Measurements from ENCODE around the gene USP31. TPM values are rescaled to one million over a fixed set of nuclear protein-coding genes. Genes with fewer than 3 reads are reported as not detected.

USP31 gene
- total and polyA plus RNA-seq, 2 of the 13 experiments (the other 11 are each of a cell fraction or from before 2014, with no cell fraction given): 22.5 to 23.3 TPM

DNA sequence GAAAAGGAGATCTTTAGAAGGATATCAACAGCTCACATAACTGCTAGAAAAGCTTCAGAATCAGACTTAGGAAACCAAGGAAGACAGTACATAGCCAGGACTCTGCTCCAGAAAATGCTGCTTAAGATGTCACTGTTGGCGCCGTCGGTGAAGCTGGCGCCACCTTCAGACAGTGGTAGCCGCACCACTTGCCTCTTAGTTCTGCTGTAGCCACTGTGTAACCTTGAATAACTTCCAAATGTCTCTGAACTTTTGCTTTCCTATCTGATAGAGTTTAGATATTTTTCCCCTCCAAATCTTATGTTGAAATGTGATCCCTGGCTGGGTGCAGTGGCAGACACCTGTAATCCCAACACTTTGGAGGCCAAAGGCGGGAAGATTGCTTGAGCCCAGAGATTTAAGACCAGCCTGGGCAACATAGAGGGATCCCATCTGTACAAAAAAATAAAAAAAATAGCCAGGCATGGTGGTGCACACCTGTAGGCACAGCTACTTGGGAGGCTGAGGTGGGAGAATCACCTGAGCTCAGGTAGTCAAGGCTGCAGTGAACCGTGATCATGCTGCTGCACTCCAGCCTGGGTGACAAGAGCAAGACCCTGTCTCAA is 6.3 kb upstream of the USP31 start (continued):
- TF ChIP-seq NFE2L1 (CRISPR knock-in tag; IDR thresholded peaks at IDR 0.05; ENCODE audit: borderline replicate concordance): no peak
- 0 out of 2 replicates have a peak, but pooled peaks have one; percentile 10 for TF ChIP-seq RAD21 (CRISPR knock-in tag; IDR thresholded peaks at IDR 0.05)
- TF ChIP-seq ZSCAN22 (CRISPR knock-in tag; IDR thresholded peaks at IDR 0.05): 0 out of 2 replicates have a peak, but pooled peaks have one; percentile 73
- peak; percentile 32; the same call in 1 of the 2 replicates for TF ChIP-seq ZNF501 (CRISPR knock-in tag; IDR thresholded peaks at IDR 0.05)
- TF ChIP-seq ZNF644 (CRISPR knock-in tag; IDR thresholded peaks at IDR 0.05; ENCODE audit: low read depth): 0 out of 2 replicates have a peak, but pooled peaks have one; percentile 46
- no peak for TF ChIP-seq IKZF4 (CRISPR knock-in tag; IDR thresholded peaks at IDR 0.05; ENCODE audit: borderline replicate concordance, low read depth, not compliant biosample characterization)
- peak; percentile 63 for TF ChIP-seq XRCC5 (optimal IDR thresholded peaks at IDR 0.05; ENCODE audit: low read length)
- 0 out of 2 replicates have a peak, but pooled peaks have one; percentile 55 for TF ChIP-seq ZNF777 (CRISPR knock-in tag; IDR thresholded peaks at IDR 0.05)
- TF ChIP-seq, protein P1, sequence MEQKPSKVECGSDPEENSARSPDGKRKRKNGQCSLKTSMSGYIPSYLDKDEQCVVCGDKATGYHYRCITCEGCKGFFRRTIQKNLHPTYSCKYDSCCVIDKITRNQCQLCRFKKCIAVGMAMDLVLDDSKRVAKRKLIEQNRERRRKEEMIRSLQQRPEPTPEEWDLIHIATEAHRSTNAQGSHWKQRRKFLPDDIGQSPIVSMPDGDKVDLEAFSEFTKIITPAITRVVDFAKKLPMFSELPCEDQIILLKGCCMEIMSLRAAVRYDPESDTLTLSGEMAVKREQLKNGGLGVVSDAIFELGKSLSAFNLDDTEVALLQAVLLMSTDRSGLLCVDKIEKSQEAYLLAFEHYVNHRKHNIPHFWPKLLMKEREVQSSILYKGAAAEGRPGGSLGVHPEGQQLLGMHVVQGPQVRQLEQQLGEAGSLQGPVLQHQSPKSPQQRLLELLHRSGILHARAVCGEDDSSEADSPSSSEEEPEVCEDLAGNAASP (CRISPR knock-in tag; IDR thresholded peaks at IDR 0.05; ENCODE audit: borderline replicate concordance): peak; percentile 20; the same call in 1 of the 2 replicates
- no peak for TF ChIP-seq ZNF615 (CRISPR knock-in tag; IDR thresholded peaks at IDR 0.05; ENCODE audit: borderline replicate concordance)
- 0 out of 2 replicates have a peak, but pooled peaks have one; percentile 19 for TF ChIP-seq IRF2 (CRISPR knock-in tag; IDR thresholded peaks at IDR 0.05)
- TF ChIP-seq PCBP2 (optimal IDR thresholded peaks at IDR 0.05; ENCODE audit: low read depth, low read length, poor library complexity, severe bottlenecking): no peak
- TF ChIP-seq ZNF329 (CRISPR knock-in tag; IDR thresholded peaks at IDR 0.05; ENCODE audit: low read depth): no peak
- TF ChIP-seq GATAD2A (CRISPR knock-in tag; IDR thresholded peaks at IDR 0.05): 0 out of 2 replicates have a peak, but pooled peaks have one; percentile 24

Measured in HepG2 (cell line).